Lower leg skin (tissue), 4 donors: Measurements from ENCODE around the gene L3MBTL1. TPM values are rescaled to one million over a fixed set of nuclear protein-coding genes. Genes with fewer than 3 reads are reported as not detected.

ENCODE experiments used
- DNase-seq, 2 donors: peaks; one replicate each; pipeline ENCODE4 v3.0.0-alpha.2; 2019; ENCODE audit warnings: low spot score in 2 of 2
- H3K4me3 ChIP-seq: fragments of 200-600 bp; sonication (generic); 2 replicates; pipeline ENCODE4 v1.5.1; 2017; ENCODE audit warnings: mild to moderate bottlenecking, low read depth; ENCODE audit not compliant: poor library complexity, severe bottlenecking
- CTCF ChIP-seq, 3 donors: fragments of 450-650 bp; IDR thresholded peaks; one replicate each; pipeline ENCODE4 v1.5.1; 2016; ENCODE audit warnings: antibody characterized with exemption in 3 of 3, mild to moderate bottlenecking in 3 of 3, moderate library complexity in 2 of 3
- POLR2A ChIP-seq, 2 donors: fragments of 450-650 bp; IDR thresholded peaks; one replicate each; pipeline ENCODE4 v1.6.1; 2016 to 2017; ENCODE audit warnings: antibody characterized with exemption in 2 of 2, mild to moderate bottlenecking in 1 of 2, moderate library complexity in 1 of 2
- WGBS, 2 donors: methylation state at CpG; one replicate each; pipeline ENCODE4 v1.1.5; 2018; 5-methylcytosine and 5-hydroxymethylcytosine counted together
- intact Hi-C: fragments of 100-400 bp; cut with DNase I; formaldehyde crosslinking; loops from one replicate; pipeline ENCODE4 v1.15.0; 2023; ENCODE audit warnings: low total_unique reads
- total RNA-seq, 4 donors: library from RNA; depleted of rRNA; stranded (reverse); fragments of >200 nt; gene quantifications; one replicate each; pipeline ENCODE4 v1.1.0, GENCODE V29; 2016

The L3MBTL1 gene
- total RNA-seq, 4 donors from 2014 or later = 5.2 to 23.2 (median 9.7) TPM

- 81 to 87% methylated on average over 13 to 16 of the region's 18 CpGs for WGBS, 2 donors
- intact Hi-C loops = no loop called here
- no peak for TF ChIP-seq CTCF (IDR thresholded peaks at IDR 0.05)
- TF ChIP-seq POLR2A (IDR thresholded peaks at IDR 0.05) = no peak
- DNase-seq = no peak
- no peak overlapping the region for H3K4me3 ChIP-seq
Measured at GRCh38 chr20:43564993-43565757, 57.7 kb downstream of the L3MBTL1 start.

GRCh38 chr20:43565758-43566104, 58.2 kb downstream of the L3MBTL1 start:
- no peak for TF ChIP-seq CTCF (IDR thresholded peaks at IDR 0.05)
- TF ChIP-seq POLR2A (IDR thresholded peaks at IDR 0.05) = no peak
- WGBS, 2 donors = 93 to 100% methylated on average over 3 to 4 of the region's 4 CpGs
- intact Hi-C loops = no loop called here
- H3K4me3 ChIP-seq = no peak overlapping the region
- no peak for DNase-seq

- no peak overlapping the region for H3K4me3 ChIP-seq
- 93 to 94% methylated on average over 9 of the region's 9 CpGs for WGBS, 2 donors
- intact Hi-C loops = no loop called here
- DNase-seq = no peak
- TF ChIP-seq POLR2A (IDR thresholded peaks at IDR 0.05) (no peak), CTCF (IDR thresholded peaks at IDR 0.05) (no peak)
Measured at GRCh38 chr20:43567477-43567876, 60.0 kb downstream of the L3MBTL1 start.

- no peak for DNase-seq
- 83 to 97% methylated on average over 4 of the region's 4 CpGs for WGBS, 2 donors
- TF ChIP-seq CTCF (IDR thresholded peaks at IDR 0.05) (no peak), POLR2A (IDR thresholded peaks at IDR 0.05) (no peak)
- intact Hi-C loops = no loop called here
- no peak overlapping the region for H3K4me3 ChIP-seq
Measured at GRCh38 chr20:43568706-43569105, 61.2 kb downstream of the L3MBTL1 start.

- H3K4me3 ChIP-seq = no peak overlapping the region
- no peak for DNase-seq
- TF ChIP-seq POLR2A (IDR thresholded peaks at IDR 0.05) (no peak), CTCF (IDR thresholded peaks at IDR 0.05) (no peak)
- intact Hi-C loops = no loop called here
- 89 to 90% methylated on average over 10 of the region's 10 CpGs for WGBS, 2 donors
Measured at GRCh38 chr20:43569282-43569681, 61.8 kb downstream of the L3MBTL1 start.

GRCh38 chr20:43570496-43570895, 63.0 kb downstream of the L3MBTL1 start:
- intact Hi-C loops = no loop called here
- no peak for TF ChIP-seq CTCF (IDR thresholded peaks at IDR 0.05)
- TF ChIP-seq POLR2A (IDR thresholded peaks at IDR 0.05) = no peak
- DNase-seq = no peak
- whole genome bisulfite sequencing, 2 donors = 78 to 81% methylated on average over 10 of the region's 10 CpGs
- no peak overlapping the region for H3K4me3 ChIP-seq
